ENCODE results near the gene MRPL11.

Gene MRPL11

GRCh38 chr11:66438504-66439466 lies at the start of gene MRPL11:
Gene MRPL11, minus strand, starts transcription at chr11:66438848. Its CDS starts 94 bp downstream, at chr11:66438754.
- peak; percentile 76 for DNase-seq

GRCh38 chr11:66484806-66485380 lies 46.2 kb upstream of the MRPL11 start:
- no peak for DNase-seq

GRCh38 chr11:66480117-66480938 lies 41.7 kb upstream of the MRPL11 start, which contains the start of gene DPP3:
Gene DPP3, plus strand, starts transcription at chr11:66480434. Its CDS starts 1,767 bp downstream, at chr11:66482201.
- peak; percentile 91 for DNase-seq

GRCh38 chr11:66479394-66480116 lies 40.9 kb upstream of the MRPL11 start:
- DNase-seq, result no peak

- DNase-seq, result no peak
Measured at GRCh38 chr11:66478729-66479393, 40.2 kb upstream of the MRPL11 start.

- no peak for DNase-seq
Measured at GRCh38 chr11:66477263-66478201, 38.9 kb upstream of the MRPL11 start.

- DNase-seq, result no peak
Measured at GRCh38 chr11:66476841-66477251, 38.2 kb upstream of the MRPL11 start.

- DNase-seq, result no peak
Measured at GRCh38 chr11:66476173-66476840, 37.7 kb upstream of the MRPL11 start.

- no peak for DNase-seq
Measured at GRCh38 chr11:66475349-66476172, 36.9 kb upstream of the MRPL11 start.

GRCh38 chr11:66473608-66474515 lies 35.2 kb upstream of the MRPL11 start:
- no peak for DNase-seq

GRCh38 chr11:66473167-66473566 lies 34.5 kb upstream of the MRPL11 start:
- no peak for DNase-seq

GRCh38 chr11:66472054-66472453 lies 33.4 kb upstream of the MRPL11 start:
- no peak for DNase-seq

- DNase-seq, result no peak
Measured at GRCh38 chr11:66471142-66471541, 32.5 kb upstream of the MRPL11 start.

- no peak for DNase-seq
Measured at GRCh38 chr11:66470015-66470414, 31.4 kb upstream of the MRPL11 start.

GRCh38 chr11:66469441-66469840 lies 30.8 kb upstream of the MRPL11 start:
- DNase-seq, result no peak

- DNase-seq, result no peak
Measured at GRCh38 chr11:66468691-66469090, 30.0 kb upstream of the MRPL11 start.

- DNase-seq, result peak; percentile 60
Measured at GRCh38 chr11:66467756-66468155, 29.1 kb upstream of the MRPL11 start.

- no peak for DNase-seq
Measured at GRCh38 chr11:66467034-66467659, 28.5 kb upstream of the MRPL11 start.
